Neural progenitor cell (in vitro differentiated cells): Measurements from ENCODE around the gene PARN.

Experiments
- CTCF ChIP-seq: fragments of 200-600 bp; sonication (generic); IDR thresholded peaks from 2 replicates; pipeline ENCODE4 v1.5.1; 2017; ENCODE audit warnings: antibody characterized with exemption, mild to moderate bottlenecking
- EZH2 ChIP-seq: fragments of 200-600 bp; sonication (generic); IDR thresholded peaks from 2 replicates; pipeline ENCODE4 v1.6.1; 2017; ENCODE audit warnings: antibody characterized with exemption, mild to moderate bottlenecking, moderate library complexity

DNA sequence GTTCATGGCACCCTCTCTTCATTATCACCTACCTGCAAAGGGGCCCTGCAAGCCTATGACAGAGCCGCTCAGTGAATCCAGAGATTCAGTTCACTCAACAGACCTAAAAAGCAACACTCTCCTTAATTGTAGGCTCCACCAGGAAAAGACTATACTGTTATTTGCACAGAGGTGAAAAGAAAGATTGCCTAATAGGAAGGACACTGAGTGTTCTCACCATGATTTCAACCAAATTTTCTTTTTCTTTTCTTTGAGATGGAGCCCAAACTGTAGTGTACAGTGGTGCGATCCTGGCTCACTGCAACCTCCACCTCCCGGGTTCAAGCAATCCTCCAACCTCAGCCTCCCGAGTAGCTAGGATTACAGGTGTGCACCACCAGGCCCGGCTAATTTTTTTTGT is 104.5 kb downstream of the PARN start:
- no peak for TF ChIP-seq CTCF
- no peak for TF ChIP-seq EZH2
